ENCODE results near the gene COL11A2.

Gene COL11A2

DNA sequence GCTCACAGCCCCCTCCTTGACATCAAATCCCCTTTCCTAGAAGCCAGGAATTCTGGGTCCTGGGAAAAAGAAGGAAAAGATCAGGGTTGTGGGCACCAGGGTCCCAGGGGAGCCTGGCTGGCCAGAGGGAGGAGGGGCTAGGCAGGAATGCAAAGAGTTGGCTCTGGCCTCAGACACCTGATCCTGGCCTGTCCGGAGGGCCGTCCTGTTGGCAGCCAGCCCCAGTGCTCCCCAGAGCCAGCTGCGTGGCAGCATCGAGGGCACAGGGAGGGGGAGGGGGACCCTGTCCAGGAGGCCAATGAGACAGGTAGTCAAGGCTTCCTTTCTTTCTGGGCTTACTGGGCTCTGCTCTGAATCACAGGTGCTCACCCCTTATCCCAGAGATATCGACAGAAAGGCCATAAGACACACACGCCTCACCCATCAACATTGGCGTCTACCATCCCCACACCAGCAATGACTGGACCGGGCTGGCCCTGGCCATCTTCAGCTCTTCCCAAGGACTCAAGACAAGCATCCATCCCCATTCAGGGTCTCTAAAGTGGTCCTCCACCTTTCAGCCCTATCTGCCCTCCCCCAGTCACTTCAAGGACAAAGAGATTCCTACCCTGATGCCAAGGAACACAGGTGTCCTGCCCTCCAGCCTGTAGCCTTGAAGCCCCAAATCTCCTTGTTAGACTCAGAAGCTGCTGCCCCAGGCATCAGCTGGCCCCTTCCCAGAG is 723 bp downstream of the COL11A2 start:
- DNase-seq = no peak

DNA sequence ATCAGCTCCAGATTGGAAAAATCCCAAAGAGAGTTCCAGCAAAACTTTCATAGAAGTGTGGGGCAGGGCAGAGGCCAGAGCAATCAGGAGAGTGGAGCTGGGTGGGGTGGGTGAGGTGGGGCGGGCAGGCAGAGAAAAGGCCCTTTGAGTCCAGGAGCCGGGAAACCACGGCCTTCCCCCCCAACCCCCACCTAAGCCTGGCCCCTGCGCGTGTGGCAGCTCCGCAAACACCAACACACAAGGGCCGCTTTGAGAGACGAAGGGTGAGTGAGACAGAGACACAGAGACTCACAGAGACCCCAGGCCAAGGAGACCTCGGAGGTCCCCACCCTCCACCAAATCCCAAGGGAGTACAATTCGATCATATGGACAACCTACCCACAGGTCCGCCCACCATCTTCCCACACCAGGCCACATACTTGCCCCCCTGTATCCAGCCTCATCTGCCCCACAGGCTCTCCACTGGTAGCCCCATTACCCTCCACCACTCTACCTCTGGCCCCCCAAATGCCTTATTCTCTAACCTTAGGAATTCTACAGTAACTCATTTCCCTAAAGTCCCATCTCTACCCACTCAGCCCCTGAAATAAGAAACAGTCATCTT is 1.7 kb downstream of the COL11A2 start:
- DNase-seq = no peak

GRCh38 chr6:33189625-33190448 is 2.4 kb downstream of the COL11A2 start:
- no peak for DNase-seq

GRCh38 chr6:33189164-33189563 is 3.1 kb downstream of the COL11A2 start:
- DNase-seq = no peak

GRCh38 chr6:33187809-33188208 is 4.5 kb downstream of the COL11A2 start:
- no peak for DNase-seq

GRCh38 chr6:33185654-33186187 is 6.5 kb downstream of the COL11A2 start:
- DNase-seq = no peak

GRCh38 chr6:33185190-33185589 is 7.1 kb downstream of the COL11A2 start:
- DNase-seq = no peak

- DNase-seq = no peak
These were observed 9.1 kb downstream of the COL11A2 start for GRCh38 chr6:33183071-33183683.

DNA sequence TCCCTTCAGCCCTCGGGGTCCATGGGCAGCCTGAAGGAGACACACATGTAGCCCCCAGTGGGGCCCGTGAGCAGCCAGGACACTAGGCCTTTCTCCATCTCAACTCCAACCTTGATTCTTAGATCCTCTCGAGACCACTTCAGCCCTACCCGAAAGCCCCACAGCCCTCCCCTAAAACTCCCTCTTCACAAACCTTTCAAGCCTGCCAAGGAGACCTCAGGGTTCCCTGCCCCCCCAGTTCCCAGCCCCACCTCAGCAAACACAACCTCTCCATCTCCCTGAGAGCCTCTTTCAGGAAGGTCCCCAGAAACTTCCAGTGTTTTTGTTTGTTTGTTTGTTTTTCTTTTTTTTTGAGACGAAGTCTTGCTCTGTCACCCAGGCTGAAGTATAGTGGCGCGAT is 11.1 kb downstream of the COL11A2 start:
- DNase-seq = no peak

GRCh38 chr6:33178755-33179475 is 13.4 kb downstream of the COL11A2 start:
- DNase-seq = no peak

DNA sequence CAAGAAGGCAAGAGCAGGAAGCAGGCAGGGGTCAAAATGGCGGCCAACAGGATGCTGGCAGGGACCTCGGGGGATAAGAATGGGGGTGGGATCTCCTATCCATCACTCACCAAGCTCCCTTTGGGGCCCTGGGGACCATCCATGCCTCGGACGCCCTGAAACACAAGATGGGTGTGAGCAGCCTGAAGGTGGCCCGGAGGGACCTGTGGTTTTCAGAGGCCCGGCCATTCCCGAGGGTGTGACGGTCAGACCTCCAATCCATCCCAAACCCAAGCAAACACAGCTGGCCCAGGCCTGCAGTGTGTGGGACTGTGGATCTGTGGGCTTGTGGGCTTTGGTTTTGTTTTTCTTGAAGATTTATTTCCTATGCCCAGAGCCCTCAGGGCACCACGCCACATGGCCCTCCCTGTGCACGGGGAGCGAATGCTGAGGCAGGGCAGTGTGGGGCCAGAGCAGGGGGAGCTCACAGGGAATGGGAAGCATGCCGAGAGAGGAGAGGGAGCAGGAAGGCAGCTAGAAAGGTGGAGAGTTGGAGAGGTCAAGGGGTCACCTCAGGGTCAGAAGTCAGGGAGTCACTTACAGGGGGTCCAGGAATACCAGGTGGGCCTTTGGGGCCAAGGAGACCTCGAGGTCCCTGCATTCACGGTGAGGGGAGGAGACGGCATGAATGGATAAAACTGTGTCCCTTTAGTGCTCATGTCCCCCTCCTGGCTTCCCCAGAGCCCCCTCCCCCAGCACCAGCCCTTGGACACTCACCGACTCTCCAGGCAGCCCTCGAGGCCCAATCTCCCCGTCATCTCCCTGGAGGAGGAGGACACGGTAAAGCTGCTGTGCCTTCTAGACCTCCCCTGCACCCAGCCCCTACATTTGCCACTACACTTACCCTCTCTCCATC is 14.5 kb downstream of the COL11A2 start:
- no peak for DNase-seq

GRCh38 chr6:33176906-33177305 is 15.4 kb downstream of the COL11A2 start:
- DNase-seq = no peak

DNA sequence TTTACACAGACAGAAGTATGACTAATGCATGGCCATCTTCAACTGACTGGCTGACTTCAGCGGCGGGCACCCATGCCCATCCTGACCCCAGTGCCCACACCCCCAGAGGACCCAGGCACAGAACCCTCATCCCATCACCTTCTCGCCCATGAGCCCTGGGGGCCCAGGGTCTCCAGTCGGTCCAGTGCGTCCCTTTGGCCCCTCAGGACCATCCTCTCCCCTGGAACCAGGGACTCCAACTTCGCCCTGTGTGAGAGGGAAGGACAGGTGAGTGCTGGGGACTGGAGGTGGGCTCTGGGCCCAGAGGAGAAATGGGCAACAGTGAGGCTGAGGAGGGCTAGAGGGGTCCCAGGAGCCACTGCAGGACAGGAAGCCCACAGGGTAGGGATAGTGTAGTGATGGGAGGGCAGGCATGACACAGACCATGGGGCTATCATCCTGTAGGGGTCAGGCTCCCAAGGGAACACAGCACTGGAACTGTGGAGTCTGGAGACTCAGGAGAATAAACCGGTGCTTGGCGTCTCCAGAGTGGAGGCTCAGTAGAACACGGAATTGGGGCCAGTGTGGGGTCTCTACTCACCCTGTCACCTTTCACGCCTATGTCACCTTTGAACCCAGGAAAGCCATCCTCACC is 16.7 kb downstream of the COL11A2 start:
- no peak for DNase-seq

GRCh38 chr6:33174784-33175183 is 17.5 kb downstream of the COL11A2 start:
- DNase-seq = no peak

GRCh38 chr6:33173535-33174180 is 18.6 kb downstream of the COL11A2 start:
- DNase-seq = no peak

- peak; percentile 35 for DNase-seq
These were observed 19.4 kb downstream of the COL11A2 start for GRCh38 chr6:33172688-33173534.

DNA sequence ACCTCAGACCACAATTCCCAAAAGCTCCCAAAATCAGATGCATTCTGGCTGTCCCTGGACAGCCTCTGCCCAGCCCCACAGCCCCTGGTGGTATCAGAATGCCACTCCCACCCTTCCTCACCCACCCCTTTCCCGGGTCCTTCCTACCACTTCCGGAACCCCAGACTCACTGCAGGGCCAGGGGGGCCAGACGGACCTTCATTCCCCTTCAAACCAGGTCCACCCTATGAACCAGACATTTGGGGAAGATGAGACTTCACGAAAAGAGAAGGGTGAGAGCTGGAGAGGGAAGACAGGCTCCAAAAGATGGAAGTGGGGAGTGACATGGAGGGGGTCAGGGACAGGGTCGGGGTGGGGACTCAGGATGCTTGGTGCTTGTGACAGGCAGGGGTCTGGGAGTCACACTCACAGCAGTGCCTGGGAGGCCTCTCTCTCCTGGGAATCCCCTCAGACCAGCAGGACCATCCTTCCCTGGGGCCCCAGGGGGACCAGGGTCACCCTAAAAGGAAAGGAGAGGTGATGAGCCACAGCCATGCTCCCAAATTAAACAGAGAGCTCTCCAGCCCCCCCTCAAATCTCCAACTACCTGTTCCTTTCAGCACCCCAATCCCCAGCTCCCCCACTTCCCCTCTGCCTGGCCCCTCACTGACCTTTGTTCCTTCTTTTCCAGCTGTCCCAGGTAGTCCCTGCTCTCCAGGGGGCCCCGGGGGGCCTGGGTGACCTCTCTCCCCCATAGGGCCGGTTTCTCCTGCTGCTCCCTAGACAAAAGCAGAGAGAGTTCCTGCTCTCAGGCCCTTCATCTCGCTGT is 20.2 kb downstream of the COL11A2 start:
- no peak for DNase-seq

Measured in HCEC 1CT (cell line).